ENCODE data around the gene RGS11. TPM values are rescaled to one million over a fixed set of nuclear protein-coding genes. Genes with fewer than 3 reads are reported as not detected.
A peak's percentile ranks its signal among the peaks of the same experiment; 100 is the strongest.

RGS11 gene
- total and polyA plus RNA-seq, 10 donors = 0.79 to 5.4 (median 2.2) TPM

GRCh38 chr16:307691-308312 is 32.1 kb upstream of the RGS11 start:
- 72 to 78% (median 76%) methylated on average over 14 to 21 of the region's 21 CpGs for WGBS, 5 donors
- H3K9me3 ChIP-seq = no peaks in the 10 kb centered on the region
- intact Hi-C loops (cut with DNase I; ENCODE audit: low total_unique reads) = no loop called here
- no peaks in the 10 kb centered on the region for H3K27me3 ChIP-seq (replicated peaks in 1 of 7)
- peaks cover 2 to 100% (median 61%) of the 10 kb centered on the region in 6 donors for H3K36me3 ChIP-seq
- H3K27ac ChIP-seq = no peak overlapping the region
- TF ChIP-seq CTCF (IDR thresholded peaks at IDR 0.05 in 8 of 11, conservative IDR thresholded peaks at IDR 0.05 in 3 of 11) = no peak
- TF ChIP-seq POLR2A (IDR thresholded peaks at IDR 0.05) = no peak
- peak in 2 of 3 donors; percentile 12 to 38 for TF ChIP-seq POLR2AphosphoS5 (IDR thresholded peaks at IDR 0.05)
- no peak overlapping the region for H3K4me3 ChIP-seq
- DNase-seq = peak; percentile 70
- H3K4me1 ChIP-seq = peaks cover 0 to 32% (median 2%) of the 10 kb centered on the region in 6 donors

- Histone ChIP-seq H3K9me3 (no peaks in the 10 kb centered on the region), H3K36me3 (peaks cover 2 to 100% (median 61%) of the 10 kb centered on the region in 6 donors), H3K27me3 (replicated peaks in 1 of 7) (no peaks in the 10 kb centered on the region), H3K27ac (no peak overlapping the region), H3K4me1 (peaks cover 0 to 32% (median 2%) of the 10 kb centered on the region in 6 donors), H3K4me3 (no peak overlapping the region)
- WGBS, 5 donors = 89 to 93% (median 90%) methylated on average over 17 of the region's 17 CpGs
- intact Hi-C loops (cut with DNase I; ENCODE audit: low total_unique reads) = no loop called here
- TF ChIP-seq POLR2AphosphoS5 (IDR thresholded peaks at IDR 0.05) (no peak), POLR2A (IDR thresholded peaks at IDR 0.05) (no peak), CTCF (IDR thresholded peaks at IDR 0.05 in 8 of 11, conservative IDR thresholded peaks at IDR 0.05 in 3 of 11) (no peak)
- no peak for DNase-seq
Measured at GRCh38 chr16:306911-307370, 31.2 kb upstream of the RGS11 start.

- Histone ChIP-seq H3K27ac (no peak overlapping the region), H3K27me3 (replicated peaks in 1 of 7) (no peaks in the 10 kb centered on the region), H3K36me3 (peaks cover 2 to 100% (median 58%) of the 10 kb centered on the region in 6 donors), H3K9me3 (no peaks in the 10 kb centered on the region), H3K4me3 (no peak overlapping the region), H3K4me1 (peaks cover 0 to 32% (median 2%) of the 10 kb centered on the region in 6 donors)
- TF ChIP-seq POLR2AphosphoS5 (IDR thresholded peaks at IDR 0.05) (peak in 1 of 3 donors; percentile 1), POLR2A (IDR thresholded peaks at IDR 0.05) (no peak), CTCF (IDR thresholded peaks at IDR 0.05 in 8 of 11, conservative IDR thresholded peaks at IDR 0.05 in 3 of 11) (no peak)
- WGBS, 5 donors = 90 to 96% (median 92%) methylated on average over 18 to 19 of the region's 19 CpGs
- intact Hi-C loops (cut with DNase I; ENCODE audit: low total_unique reads) = no loop called here
- DNase-seq = no peak
Measured at GRCh38 chr16:305916-306626, 30.3 kb upstream of the RGS11 start.
